ENCODE measurements around the gene ACAD9. TPM values are rescaled to one million over a fixed set of nuclear protein-coding genes. Genes with fewer than 3 reads are reported as not detected.
"Not testable (repeated sequence)": the region's sequence is repeated elsewhere in the genome, so short reads cannot be mapped to it uniquely, and the experiment has no call there.

Gene ACAD9
- total RNA-seq, 1 experiment from 2014 or later = 61.0 TPM

DNA sequence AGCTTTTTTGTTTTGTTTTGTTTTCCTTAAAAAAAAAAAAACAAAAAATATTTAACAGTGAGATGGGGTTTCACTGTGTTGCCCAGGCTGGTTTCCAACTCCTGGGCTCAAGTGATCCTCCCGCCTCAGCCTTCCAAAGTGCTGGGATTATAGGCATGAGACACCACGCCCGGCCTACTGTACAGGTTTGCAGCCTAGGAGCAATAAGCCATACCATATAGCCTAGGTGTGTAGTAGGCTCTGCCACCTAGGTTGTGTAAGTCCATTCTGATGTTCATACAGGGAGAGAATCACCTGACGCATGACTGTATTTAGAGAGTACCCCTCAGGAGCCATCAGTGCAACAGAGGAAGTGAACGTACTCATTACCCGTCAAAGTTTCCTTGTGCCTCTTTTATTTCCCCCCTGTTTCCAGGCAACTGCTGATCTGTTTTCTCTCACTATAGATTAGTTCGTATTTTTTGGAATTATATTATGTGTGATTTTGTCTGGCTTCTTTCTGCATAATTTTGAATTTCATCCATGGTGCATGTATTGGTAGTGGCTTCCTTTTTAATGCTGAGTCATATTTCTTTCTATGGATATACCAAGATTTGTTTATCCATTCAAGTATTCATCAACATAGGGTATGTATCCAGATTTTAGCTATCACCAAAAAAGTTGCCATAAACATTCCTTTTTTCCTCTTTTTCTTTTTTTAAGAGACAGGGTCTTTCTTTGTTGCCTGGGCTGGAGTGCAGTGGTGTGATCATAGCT lies 9.9 kb downstream of the ACAD9 start:
- DNase-seq (ENCODE audit: low read depth) = no peak

- no peak for DNase-seq (ENCODE audit: low read depth)
Measured at GRCh38 chr3:128895843-128896697, 16.6 kb downstream of the ACAD9 start.

DNA sequence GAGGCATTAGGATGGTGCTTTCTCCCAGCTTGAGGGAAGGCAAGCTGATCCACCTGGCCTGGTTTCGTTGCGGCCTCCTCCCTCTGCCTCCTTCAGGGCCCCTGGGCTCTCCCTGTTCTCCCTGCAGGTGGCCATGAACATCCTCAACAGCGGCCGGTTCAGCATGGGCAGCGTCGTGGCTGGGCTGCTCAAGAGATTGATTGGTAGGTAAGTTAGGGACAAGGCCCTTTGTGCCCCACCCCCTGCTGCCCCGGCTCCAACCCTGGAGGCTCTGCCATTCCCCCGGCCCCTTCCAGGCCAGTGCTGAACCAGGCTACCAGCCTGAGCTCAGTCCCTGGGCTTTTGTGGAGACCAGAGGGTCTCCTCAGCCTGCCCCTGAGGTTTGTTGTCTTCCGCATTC lies 23.0 kb downstream of the ACAD9 start:
- no peak for DNase-seq (ENCODE audit: low read depth)

- no peak for DNase-seq (ENCODE audit: low read depth)
Measured at GRCh38 chr3:128903501-128903900, 24.1 kb downstream of the ACAD9 start.

- no peak for DNase-seq (ENCODE audit: low read depth)
Measured at GRCh38 chr3:128906031-128906803, 26.8 kb downstream of the ACAD9 start.

- DNase-seq (ENCODE audit: low read depth) = no peak
Measured at GRCh38 chr3:128906804-128907525, 27.5 kb downstream of the ACAD9 start.

DNA sequence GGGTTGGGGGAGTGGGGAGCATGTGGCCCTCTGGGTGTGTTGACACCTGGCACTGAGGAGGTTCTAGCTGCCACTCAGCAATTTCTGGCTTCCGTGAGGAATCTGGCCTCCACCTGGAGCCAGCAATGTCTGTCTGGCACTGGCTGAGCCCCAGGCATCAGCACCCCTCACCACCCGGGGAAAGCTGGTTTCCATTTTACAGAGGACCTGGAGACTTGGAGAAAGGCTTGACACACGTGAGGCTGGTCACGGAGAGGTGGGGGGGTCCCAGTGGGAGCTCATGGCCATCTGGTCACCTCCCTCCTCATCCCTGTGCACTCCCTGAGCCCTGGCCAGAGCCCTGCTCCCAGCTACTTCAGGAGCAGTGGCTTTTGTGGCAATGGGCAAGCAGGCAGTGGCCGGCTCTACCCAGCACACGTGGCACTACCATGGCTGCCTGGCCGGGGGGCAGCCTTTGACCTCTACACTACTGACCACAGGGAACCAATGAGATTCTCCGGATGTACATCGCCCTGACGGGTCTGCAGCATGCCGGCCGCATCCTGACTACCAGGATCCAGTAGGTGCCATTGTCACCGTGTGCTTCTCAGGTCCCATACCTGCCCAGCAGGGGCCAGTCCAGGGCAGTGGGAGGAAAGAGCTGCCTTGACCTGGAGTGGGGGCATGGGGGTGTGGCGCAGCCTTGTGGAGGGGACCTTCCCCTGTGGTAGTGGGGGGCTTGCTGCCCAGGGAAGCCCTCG lies 28.5 kb downstream of the ACAD9 start:
- no peak for DNase-seq (ENCODE audit: low read depth)

- no peak for DNase-seq (ENCODE audit: low read depth)
Measured at GRCh38 chr3:128908951-128909350, 29.5 kb downstream of the ACAD9 start.

DNA sequence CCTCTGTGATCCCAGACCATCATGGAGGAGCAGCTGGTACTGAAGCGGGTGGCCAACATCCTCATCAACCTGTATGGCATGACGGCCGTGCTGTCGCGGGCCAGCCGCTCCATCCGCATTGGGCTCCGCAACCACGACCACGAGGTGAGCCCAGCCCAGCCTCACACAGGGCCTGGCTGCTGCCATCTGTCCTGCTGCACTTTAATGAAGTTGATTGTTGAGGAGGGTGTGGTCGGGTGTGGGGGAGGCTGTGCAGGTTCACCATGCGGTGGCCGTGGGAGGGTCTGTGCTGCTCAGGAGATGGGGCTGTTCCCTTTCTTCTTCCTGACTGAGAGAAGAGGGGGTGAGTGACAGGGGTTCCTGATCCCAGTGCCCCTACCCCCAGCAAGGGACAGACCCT lies 30.6 kb downstream of the ACAD9 start:
- no peak for DNase-seq (ENCODE audit: low read depth)

- no peak for DNase-seq (ENCODE audit: low read depth)
Measured at GRCh38 chr3:128911911-128912310, 32.5 kb downstream of the ACAD9 start.

- DNase-seq (ENCODE audit: low read depth) = no peak
Measured at GRCh38 chr3:128914966-128915645, 35.7 kb downstream of the ACAD9 start.

- DNase-seq (ENCODE audit: low read depth) = no peak
Measured at GRCh38 chr3:128917291-128917690, 37.9 kb downstream of the ACAD9 start.

- DNase-seq (ENCODE audit: low read depth) = no peak
Measured at GRCh38 chr3:128919988-128920387, 40.6 kb downstream of the ACAD9 start.

DNA sequence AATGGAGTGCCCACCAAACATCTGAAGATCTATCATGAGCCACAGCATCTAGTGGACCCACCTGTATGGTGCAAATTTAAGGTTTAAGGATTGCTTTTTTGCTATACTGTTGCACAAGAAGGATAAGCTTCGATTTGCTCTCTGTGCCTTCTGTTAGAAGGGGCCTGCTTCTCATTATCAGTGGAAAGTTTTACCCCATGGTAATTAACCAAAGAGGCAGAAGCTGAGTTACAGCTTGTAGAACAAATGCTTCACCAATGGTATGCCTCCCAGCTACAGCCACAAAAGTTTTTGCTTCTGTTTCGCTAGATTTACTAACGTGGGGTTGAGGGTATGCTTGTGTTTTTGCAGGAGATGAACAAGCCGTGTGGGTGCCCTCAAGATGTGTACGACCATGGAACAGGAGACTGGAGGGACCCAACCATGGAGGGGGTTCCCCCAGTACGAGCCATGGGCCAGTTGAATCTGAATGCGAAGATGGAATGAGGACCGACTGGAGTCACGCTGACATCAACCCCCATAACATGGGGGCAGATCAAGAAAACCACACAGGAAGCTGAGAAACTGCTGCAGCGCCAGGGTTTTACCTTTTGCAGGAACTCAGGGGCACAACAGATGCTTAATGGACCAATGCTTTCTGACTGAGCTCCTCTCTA lies 43.5 kb downstream of the ACAD9 start:
- DNase-seq (ENCODE audit: low read depth) = no peak

GRCh38 chr3:128923576-128923975 lies 44.2 kb downstream of the ACAD9 start:
- no peak for DNase-seq (ENCODE audit: low read depth)

DNA sequence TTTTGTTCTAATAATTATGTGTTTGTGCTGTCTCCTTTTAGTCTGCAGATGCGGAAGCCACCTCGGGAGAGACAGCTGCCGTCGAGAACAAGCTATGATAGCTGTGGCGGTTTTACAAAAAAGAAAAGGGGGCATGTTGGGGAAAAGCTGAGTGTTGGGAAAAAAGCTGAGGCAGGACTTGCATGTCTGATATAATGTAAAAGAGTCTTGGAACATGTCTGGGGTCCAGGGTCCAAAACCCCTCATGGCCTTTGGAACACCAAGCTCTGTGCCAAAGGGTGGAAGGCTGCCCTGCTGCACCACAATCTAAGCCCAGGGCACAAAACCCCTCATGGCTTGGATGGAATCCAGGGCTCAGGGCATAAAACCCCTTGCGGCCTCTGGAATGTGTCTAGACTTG lies 44.6 kb downstream of the ACAD9 start:
- not testable (repeated sequence) for DNase-seq (ENCODE audit: low read depth)

- DNase-seq (ENCODE audit: low read depth) = no peak
Measured at GRCh38 chr3:128929364-128929763, 49.9 kb downstream of the ACAD9 start.

DNA sequence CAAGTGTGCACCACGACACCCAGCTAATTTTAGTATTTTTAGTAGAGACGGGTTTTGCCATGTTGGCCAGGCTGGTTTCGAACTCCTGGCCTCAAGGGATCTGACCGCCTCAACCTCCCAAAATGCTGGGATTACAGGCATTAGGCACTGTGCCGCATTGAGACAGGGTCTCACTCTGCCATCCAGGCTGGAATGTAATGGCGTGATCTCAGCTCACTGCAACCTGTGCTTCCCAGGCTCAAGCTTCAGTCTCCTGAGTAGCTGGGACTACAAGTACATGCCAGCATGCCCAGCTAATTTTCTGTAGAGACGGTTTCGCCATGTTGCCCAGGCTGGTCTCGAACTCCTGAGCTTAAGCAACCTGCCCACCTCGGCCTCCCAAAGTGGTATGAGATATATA lies 51.6 kb downstream of the ACAD9 start:
- DNase-seq (ENCODE audit: low read depth) = no peak

DNA sequence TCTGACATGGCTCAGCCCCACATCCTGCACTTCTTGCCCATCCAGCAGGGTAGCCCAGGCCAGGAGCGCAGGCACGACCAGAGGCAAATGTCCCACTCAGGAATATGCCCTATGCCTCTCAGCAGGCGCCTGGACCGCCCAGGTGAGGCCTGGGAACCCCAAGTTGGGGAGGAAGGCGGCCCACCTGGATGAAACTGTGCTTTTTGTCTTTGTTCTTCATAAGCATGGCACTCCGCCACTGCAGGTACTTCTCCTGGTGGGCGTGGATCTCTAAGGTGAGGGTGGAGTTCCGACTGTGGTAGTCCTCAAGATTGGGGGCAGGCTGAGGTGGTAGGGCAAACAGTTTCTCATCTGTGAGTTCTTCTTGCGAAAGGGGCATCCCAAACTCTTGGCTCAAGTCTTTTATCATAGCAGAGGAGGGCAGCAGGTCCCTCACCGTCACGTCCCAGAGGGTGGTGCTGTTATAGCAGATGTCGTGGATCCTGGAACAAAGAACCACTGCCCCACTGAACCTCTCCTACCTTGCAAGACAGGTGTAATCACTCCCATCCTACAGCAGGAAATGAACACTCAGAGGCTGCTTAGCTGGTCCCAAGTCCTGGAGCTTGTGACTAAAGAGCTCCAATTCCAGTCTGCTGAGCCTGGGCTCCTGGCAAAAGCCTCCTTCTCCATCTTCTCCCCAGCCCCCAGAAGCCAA lies 53.2 kb downstream of the ACAD9 start:
- no peak for DNase-seq (ENCODE audit: low read depth)
